Psoas muscle (tissue), 8 donors: ENCODE measurements around the gene CHMP5. TPM values are rescaled to one million over a fixed set of nuclear protein-coding genes. Genes with fewer than 3 reads are reported as not detected.

ENCODE experiments used
- ATAC-seq, 4 donors: fragments of 200-7000 bp; cut with Tn5 transposase; one replicate each; pipeline ENCODE4 v1.9.1; 2020; ENCODE audit warnings: moderate library complexity in 3 of 4, mild to moderate bottlenecking in 2 of 4
- DNase-seq, 2 donors: peaks; one replicate each; pipeline ENCODE4 v3.0.0-alpha.2; 2020
- H3K27ac ChIP-seq: fragments of 200-600 bp; one replicate; pipeline ENCODE4 v1.8.0; 2022
- H3K27me3 ChIP-seq, 3 donors: fragments of 200-600 bp in 1 of 3; one replicate each; pipeline versions ENCODE4 v1.6.1 to v1.8.0; 2013 to 2022; ENCODE audit warnings: low read length in 2 of 3, mild to moderate bottlenecking in 2 of 3, moderate library complexity in 1 of 3; ENCODE audit not compliant: insufficient read depth in 3 of 3
- H3K36me3 ChIP-seq, 2 donors: fragments of 200-600 bp in 1 of 2; one replicate each; pipeline versions ENCODE4 v1.6.1 to v1.8.0; 2013 to 2022; ENCODE audit warnings: low read depth in 1 of 2, mild to moderate bottlenecking in 1 of 2, moderate library complexity in 1 of 2; ENCODE audit not compliant: insufficient read depth in 1 of 2
- H3K4me1 ChIP-seq: fragments of 200-600 bp; one replicate; pipeline ENCODE4 v1.8.0; 2022
- H3K4me3 ChIP-seq: fragments of 200-600 bp; one replicate; pipeline ENCODE4 v1.8.0; 2022; ENCODE audit warnings: mild to moderate bottlenecking
- H3K9me3 ChIP-seq: fragments of 200-600 bp; one replicate; pipeline ENCODE4 v1.8.0; 2022
- WGBS, 3 donors: extraction: QIAGEN DNeasy Blood & Tissue Kit; methylation state at CpG; one replicate each; pipeline versions ENCODE4 v1.1.6 to v1.1.7; 2013; 5-methylcytosine and 5-hydroxymethylcytosine counted together
- intact Hi-C, 2 donors: fragments of 100-400 bp; cut with DNase I; formaldehyde crosslinking; loops; one replicate each; pipeline versions ENCODE4 v1.11.0 to v1.14.2; 2022
- polyA plus RNA-seq, 3 donors: library from polyadenylated mRNA; stranded (reverse); fragments of 200-250 nt; gene quantifications; one replicate each; pipeline ENCODE4 v1.2.3, GENCODE V29; 2013
- total RNA-seq, 4 donors: library from RNA; stranded (reverse); fragmentation: NEBNext Ultra II Directional in 2 of 4; extraction: Animal tissue kit (Norgen Biotek cat#: 25700) in 2 of 4; gene quantifications; one replicate each; pipeline versions ENCODE4 v1.2.1 to v1.2.4, GENCODE V29; 2021 to 2023
- TF ChIP-seq, protein P1 (sequence below): fragments of 200-600 bp; IDR thresholded peaks from one replicate; pipeline ENCODE4 v1.8.0; 2022; ENCODE audit warnings: antibody characterized with exemption
- donor health status: healthy with polysubstance abuse.
- donor health status: DM: no; HTN: no; CAD: no; lungs with moderate emphysema.
- donor health status: Bipolar disorder and iron deficiency.
- donor health status: healthy.
- donor health status: DM: yes; HTN: yes; CAD: no.
- donor health status: DM: no; HTN: no; CAD: no.
- donor health status: DM: no; HTN: no; CAD: no.
- donor health status: DM: yes; HTN: yes; CAD: no.

CHMP5 gene
- total and polyA plus RNA-seq, 7 donors = 28.7 to 80.4 (median 38.3) TPM

- WGBS, 3 donors = 37 to 62% (median 39%) methylated on average over 3 of the region's 3 CpGs
- no peaks in the 10 kb centered on the region for H3K27me3 ChIP-seq
- intact Hi-C loops = loop anchor here in 1 of 2 donors (5.0 kb wide), 1 partner anchor 49 kb away; no protein-coding TSS in a partner anchor
- H3K4me3 ChIP-seq = no peak overlapping the region
- TF ChIP-seq, protein P1, sequence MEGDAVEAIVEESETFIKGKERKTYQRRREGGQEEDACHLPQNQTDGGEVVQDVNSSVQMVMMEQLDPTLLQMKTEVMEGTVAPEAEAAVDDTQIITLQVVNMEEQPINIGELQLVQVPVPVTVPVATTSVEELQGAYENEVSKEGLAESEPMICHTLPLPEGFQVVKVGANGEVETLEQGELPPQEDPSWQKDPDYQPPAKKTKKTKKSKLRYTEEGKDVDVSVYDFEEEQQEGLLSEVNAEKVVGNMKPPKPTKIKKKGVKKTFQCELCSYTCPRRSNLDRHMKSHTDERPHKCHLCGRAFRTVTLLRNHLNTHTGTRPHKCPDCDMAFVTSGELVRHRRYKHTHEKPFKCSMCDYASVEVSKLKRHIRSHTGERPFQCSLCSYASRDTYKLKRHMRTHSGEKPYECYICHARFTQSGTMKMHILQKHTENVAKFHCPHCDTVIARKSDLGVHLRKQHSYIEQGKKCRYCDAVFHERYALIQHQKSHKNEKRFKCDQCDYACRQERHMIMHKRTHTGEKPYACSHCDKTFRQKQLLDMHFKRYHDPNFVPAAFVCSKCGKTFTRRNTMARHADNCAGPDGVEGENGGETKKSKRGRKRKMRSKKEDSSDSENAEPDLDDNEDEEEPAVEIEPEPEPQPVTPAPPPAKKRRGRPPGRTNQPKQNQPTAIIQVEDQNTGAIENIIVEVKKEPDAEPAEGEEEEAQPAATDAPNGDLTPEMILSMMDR = no peak
- H3K27ac ChIP-seq = no peak overlapping the region
- H3K36me3 ChIP-seq = peaks cover 17 to 100% of the 10 kb centered on the region in 2 donors
- no peaks in the 10 kb centered on the region for H3K9me3 ChIP-seq
- H3K4me1 ChIP-seq = no peaks in the 10 kb centered on the region
- ATAC-seq = no peak
- DNase-seq = no peak
Measured at GRCh38 chr9:33273266-33273971, 8.6 kb downstream of the CHMP5 start.

DNA sequence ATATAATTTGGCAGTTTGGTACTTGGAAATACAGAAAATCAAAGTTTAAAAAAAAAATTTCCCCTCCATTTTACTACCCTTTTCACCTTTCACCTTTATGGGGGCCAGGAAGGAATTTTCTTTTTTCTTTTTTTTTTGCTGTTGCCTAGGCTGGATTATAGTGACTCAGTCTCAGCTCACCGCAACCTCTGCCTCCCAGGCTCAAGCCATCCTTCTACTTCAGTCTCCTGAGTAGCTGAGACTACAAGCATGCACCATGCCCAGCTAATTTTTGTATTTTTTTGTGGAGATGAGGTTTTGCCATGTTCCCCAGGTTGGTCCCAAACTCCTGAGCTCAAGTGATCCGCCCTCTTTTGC is 9.1 kb downstream of the CHMP5 start:
- Histone ChIP-seq H3K36me3 (peaks cover 17 to 100% of the 10 kb centered on the region in 2 donors), H3K27me3 (no peaks in the 10 kb centered on the region), H3K27ac (no peak overlapping the region), H3K9me3 (no peaks in the 10 kb centered on the region), H3K4me1 (no peaks in the 10 kb centered on the region), H3K4me3 (no peak overlapping the region)
- DNase-seq = no peak
- intact Hi-C loops = loop anchor here in 1 of 2 donors (5.0 kb wide), 1 partner anchor 48 kb away; no protein-coding TSS in a partner anchor
- 70 to 97% (median 95%) methylated on average over 2 of the region's 2 CpGs for WGBS, 3 donors
- TF ChIP-seq, protein P1 = no peak
- no peak for ATAC-seq

DNA sequence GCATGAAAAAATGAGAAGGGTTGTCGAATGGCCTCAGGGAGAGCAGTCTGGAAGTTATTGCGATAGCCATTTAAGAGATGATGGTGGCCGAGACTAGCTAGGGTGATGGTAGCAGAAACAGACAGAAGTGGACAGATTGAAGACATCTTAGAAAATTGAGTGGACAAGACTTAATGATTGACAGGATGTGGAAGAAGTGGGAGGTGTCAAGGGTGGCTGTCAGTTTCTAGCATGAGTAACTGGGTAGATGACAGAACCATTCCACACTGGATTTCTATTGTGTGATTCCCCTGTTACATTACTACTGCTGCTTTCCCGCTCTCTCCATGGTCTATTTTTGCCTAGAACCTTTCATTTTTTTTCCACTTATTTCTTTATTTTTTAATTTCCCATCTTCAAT is 12.6 kb downstream of the CHMP5 start:
- intact Hi-C loops = no loop called here
- Histone ChIP-seq H3K4me1 (no peaks in the 10 kb centered on the region), H3K36me3 (peaks cover 13 to 100% of the 10 kb centered on the region in 2 donors), H3K4me3 (no peak overlapping the region), H3K27me3 (no peaks in the 10 kb centered on the region), H3K9me3 (no peaks in the 10 kb centered on the region), H3K27ac (no peak overlapping the region)
- WGBS, 3 donors = 96 to 100% (median 97%) methylated on average over 4 of the region's 4 CpGs
- TF ChIP-seq, protein P1 = no peak
- no peak for DNase-seq
- peak in 1 of 4 donors; percentile 25 for ATAC-seq

GRCh38 chr9:33285502-33285901 is 20.7 kb downstream of the CHMP5 start:
- no peak for DNase-seq
- TF ChIP-seq, protein P1 = no peak
- Histone ChIP-seq H3K4me1 (peaks cover 11% of the 10 kb centered on the region), H3K9me3 (no peaks in the 10 kb centered on the region), H3K27ac (no peak overlapping the region), H3K4me3 (no peak overlapping the region), H3K36me3 (peaks cover 3 to 58% of the 10 kb centered on the region in 2 donors), H3K27me3 (no peaks in the 10 kb centered on the region)
- ATAC-seq = no peak
- 87 to 90% (median 89%) methylated on average over 5 of the region's 5 CpGs for whole genome bisulfite sequencing, 3 donors
- intact Hi-C loops = loop anchor here in 1 of 2 donors (5.0 kb wide), 1 partner anchor 42 kb away; no protein-coding TSS in a partner anchor
